Ascending aorta (tissue), 2 donors: ENCODE data around the gene STRBP. TPM values are rescaled to one million over a fixed set of nuclear protein-coding genes. Genes with fewer than 3 reads are reported as not detected.

Source experiments
- DNase-seq, 2 donors: peaks; one replicate each; pipeline ENCODE4 v3.0.0-alpha.2; 2019; ENCODE audit warnings: low spot score in 2 of 2
- H3K27ac ChIP-seq, 2 donors: fragments of 200-600 bp; sonication (generic); one replicate each; pipeline ENCODE4 v1.5.1; 2016 to 2017; ENCODE audit warnings: mild to moderate bottlenecking in 1 of 2
- H3K27me3 ChIP-seq: fragments of 200-600 bp; sonication (generic); one replicate; pipeline ENCODE4 v1.5.1; 2017
- H3K36me3 ChIP-seq, 2 donors: fragments of 200-600 bp; sonication (generic); one replicate each; pipeline ENCODE4 v1.5.1; 2016
- H3K4me1 ChIP-seq, 2 donors: fragments of 200-600 bp; sonication (generic); one replicate each; pipeline ENCODE4 v1.5.1; 2016 to 2017; ENCODE audit warnings: mild to moderate bottlenecking in 1 of 2
- H3K4me3 ChIP-seq, 2 donors: fragments of 200-600 bp; sonication (generic); one replicate each; pipeline ENCODE4 v1.5.1; 2016 to 2017; ENCODE audit warnings: mild to moderate bottlenecking in 1 of 2
- H3K9me3 ChIP-seq, 2 donors: fragments of 200-600 bp; sonication (generic); one replicate each; pipeline ENCODE4 v1.5.1; 2016
- intact Hi-C: fragments of 100-400 bp; cut with DNase I; formaldehyde crosslinking; loops from one replicate; pipeline ENCODE4 v1.15.1; 2023
- total RNA-seq: library from RNA; depleted of rRNA; stranded (reverse); fragments of >200 nt; gene quantifications from one replicate; pipeline ENCODE4 v1.1.0, GENCODE V29; 2016
- TF ChIP-seq, protein P1 (sequence below), 3 experiments: fragments of 200-600 bp in 2 of 3; fragments of 450-650 bp in 1 of 3; sonication (generic) in 2 of 3; IDR thresholded peaks; one replicate each; pipeline ENCODE4 v1.5.1; 2016 to 2019; ENCODE audit warnings: antibody characterized with exemption in 3 of 3, mild to moderate bottlenecking in 1 of 3, moderate library complexity in 1 of 3

Gene STRBP
- total RNA-seq, 1 donor from 2014 or later: 0.43 TPM

DNA sequence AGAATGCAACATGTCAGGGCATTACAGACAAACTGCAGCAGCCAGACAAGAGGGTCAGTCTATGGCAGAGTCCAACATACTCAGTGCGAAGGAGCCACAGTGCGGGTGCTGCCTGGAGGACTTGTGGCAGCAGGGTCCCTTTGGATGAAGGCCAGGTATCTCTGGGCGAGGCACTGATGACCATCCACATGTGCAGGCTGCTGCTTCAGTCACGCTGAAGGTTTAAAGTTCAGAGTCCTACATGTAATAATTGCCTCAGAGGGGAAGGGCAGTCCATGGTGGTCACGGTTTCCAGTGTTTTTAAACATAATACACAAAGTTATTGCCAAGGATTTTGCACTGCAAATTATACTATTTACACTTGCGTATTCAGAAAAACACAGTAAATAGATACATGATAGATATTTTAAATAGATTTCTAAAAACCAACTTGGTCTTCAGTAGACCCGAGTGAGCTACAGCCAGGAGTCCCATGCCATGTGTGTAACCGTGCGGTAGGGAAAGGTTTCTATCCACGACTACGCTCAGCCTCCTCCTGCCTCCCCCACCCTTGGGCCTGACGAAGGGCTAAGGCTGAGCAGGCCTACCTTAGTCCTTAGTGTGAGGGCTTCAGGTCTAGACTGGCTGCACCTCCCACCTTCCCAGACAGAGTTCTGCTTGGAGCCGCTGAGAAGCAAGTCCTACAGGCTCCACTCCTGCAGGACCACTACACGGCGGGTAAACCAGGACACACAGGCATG, 158.7 kb downstream of the STRBP start:
- Histone ChIP-seq H3K4me1 (no peaks in the 10 kb centered on the region), H3K36me3 (peaks cover 49 to 59% of the 10 kb centered on the region in 2 donors), H3K27me3 (no peaks in the 10 kb centered on the region), H3K9me3 (no peaks in the 10 kb centered on the region), H3K4me3 (no peak overlapping the region), H3K27ac (no peak overlapping the region)
- TF ChIP-seq, protein P1, sequence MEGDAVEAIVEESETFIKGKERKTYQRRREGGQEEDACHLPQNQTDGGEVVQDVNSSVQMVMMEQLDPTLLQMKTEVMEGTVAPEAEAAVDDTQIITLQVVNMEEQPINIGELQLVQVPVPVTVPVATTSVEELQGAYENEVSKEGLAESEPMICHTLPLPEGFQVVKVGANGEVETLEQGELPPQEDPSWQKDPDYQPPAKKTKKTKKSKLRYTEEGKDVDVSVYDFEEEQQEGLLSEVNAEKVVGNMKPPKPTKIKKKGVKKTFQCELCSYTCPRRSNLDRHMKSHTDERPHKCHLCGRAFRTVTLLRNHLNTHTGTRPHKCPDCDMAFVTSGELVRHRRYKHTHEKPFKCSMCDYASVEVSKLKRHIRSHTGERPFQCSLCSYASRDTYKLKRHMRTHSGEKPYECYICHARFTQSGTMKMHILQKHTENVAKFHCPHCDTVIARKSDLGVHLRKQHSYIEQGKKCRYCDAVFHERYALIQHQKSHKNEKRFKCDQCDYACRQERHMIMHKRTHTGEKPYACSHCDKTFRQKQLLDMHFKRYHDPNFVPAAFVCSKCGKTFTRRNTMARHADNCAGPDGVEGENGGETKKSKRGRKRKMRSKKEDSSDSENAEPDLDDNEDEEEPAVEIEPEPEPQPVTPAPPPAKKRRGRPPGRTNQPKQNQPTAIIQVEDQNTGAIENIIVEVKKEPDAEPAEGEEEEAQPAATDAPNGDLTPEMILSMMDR (IDR thresholded peaks at IDR 0.05): no peak
- DNase-seq: no peak
- intact Hi-C loops: no loop called here

GRCh38 chr9:123108976-123109375, 159.4 kb downstream of the STRBP start:
- TF ChIP-seq, protein P1 (IDR thresholded peaks at IDR 0.05): no peak
- Histone ChIP-seq H3K27me3 (no peaks in the 10 kb centered on the region), H3K4me3 (no peak overlapping the region), H3K9me3 (no peaks in the 10 kb centered on the region), H3K4me1 (no peaks in the 10 kb centered on the region), H3K36me3 (peaks cover 54 to 66% of the 10 kb centered on the region in 2 donors), H3K27ac (no peak overlapping the region)
- intact Hi-C loops: no loop called here
- no peak for DNase-seq

DNA sequence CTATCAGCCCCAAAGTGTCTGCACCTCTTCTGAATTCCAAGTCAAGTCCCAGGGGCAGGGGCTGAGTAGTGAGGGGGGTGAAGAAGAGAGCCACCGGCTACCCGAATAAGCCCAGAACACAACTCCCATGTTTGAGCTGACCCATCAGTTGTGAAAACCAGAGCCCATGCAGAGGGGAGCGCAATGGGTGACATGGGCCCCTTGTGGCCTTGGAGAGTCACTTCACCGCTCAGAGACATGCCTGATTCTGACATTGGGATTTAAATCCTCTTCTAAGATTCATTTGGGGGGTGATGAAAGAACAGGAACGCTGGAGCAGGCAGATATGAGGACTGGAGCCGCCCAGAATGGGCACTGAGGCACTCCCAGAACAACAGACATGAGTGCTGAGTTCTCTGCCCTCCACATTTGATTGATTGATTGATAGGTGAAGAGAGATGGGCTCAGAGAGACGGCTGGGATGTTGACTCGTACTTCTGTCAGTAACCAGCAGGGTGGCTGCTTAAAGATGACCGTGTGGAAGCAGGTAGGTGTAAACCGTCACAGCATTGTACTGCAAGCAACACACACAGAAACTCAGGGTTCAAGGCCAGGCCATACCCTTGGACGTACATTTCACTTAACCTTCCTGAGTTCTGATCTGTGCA, 160.6 kb downstream of the STRBP start:
- Histone ChIP-seq H3K4me1 (no peaks in the 10 kb centered on the region), H3K27me3 (no peaks in the 10 kb centered on the region), H3K27ac (no peak overlapping the region), H3K36me3 (peaks cover 57 to 78% of the 10 kb centered on the region in 2 donors), H3K9me3 (no peaks in the 10 kb centered on the region), H3K4me3 (no peak overlapping the region)
- TF ChIP-seq, protein P1 (IDR thresholded peaks at IDR 0.05): no peak
- DNase-seq: no peak
- intact Hi-C loops: no loop called here

DNA sequence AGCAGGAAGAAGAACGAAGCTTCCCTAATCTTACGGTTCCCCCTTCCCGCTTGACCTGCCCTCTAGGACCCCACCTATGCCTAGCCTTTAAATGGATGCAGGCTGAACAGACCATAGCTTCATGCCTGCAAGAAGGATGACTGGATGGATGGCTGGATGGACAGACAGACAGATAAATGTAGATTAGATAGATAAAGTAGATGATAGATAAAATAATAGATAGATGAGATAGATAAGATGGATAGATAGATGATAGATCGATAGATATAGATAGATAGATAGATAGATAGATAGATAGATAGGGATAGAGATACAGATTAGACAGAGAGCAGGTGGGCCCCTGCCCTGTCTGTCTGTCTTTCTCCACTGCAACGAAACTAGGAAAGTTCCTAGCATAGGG, 162.9 kb downstream of the STRBP start:
- Histone ChIP-seq H3K27ac (no peak overlapping the region), H3K4me3 (no peak overlapping the region), H3K4me1 (no peaks in the 10 kb centered on the region), H3K9me3 (no peaks in the 10 kb centered on the region), H3K36me3 (peaks cover 77 to 95% of the 10 kb centered on the region in 2 donors), H3K27me3 (no peaks in the 10 kb centered on the region)
- no peak for DNase-seq
- TF ChIP-seq, protein P1 (IDR thresholded peaks at IDR 0.05): no peak
- intact Hi-C loops: no loop called here

GRCh38 chr9:123104807-123105206, 163.6 kb downstream of the STRBP start:
- Histone ChIP-seq H3K36me3 (peaks cover 75 to 94% of the 10 kb centered on the region in 2 donors), H3K27me3 (no peaks in the 10 kb centered on the region), H3K4me1 (no peaks in the 10 kb centered on the region), H3K4me3 (no peak overlapping the region), H3K9me3 (no peaks in the 10 kb centered on the region), H3K27ac (no peak overlapping the region)
- intact Hi-C loops: no loop called here
- DNase-seq: no peak
- TF ChIP-seq, protein P1 (IDR thresholded peaks at IDR 0.05): no peak
